Common myeloid progenitor, CD34-positive (primary cell): ENCODE measurements around the gene ANKS4B.

Experiments used
- CTCF ChIA-PET: fragments of 350-600 bp; sonication (Branson Sonifier 250); formaldehyde crosslinking; loops from one replicate; lab custom pipeline; 2021; ENCODE audit warnings: antibody characterized with exemption; lab: Charles Lee
- POLR2A ChIA-PET: fragments of 350-600 bp; sonication (Branson Sonifier 250); formaldehyde crosslinking; loops from one replicate; lab custom pipeline; 2021; ENCODE audit warnings: antibody characterized with exemption; lab: Charles Lee
- DNase-seq, 3 donors: peaks; one replicate each; pipeline versions ENCODE4 v3.0.0 to v3.0.0-alpha.2; 2013
- H3K27ac ChIP-seq, 2 experiments: 1 replicate in 1 of 2; 2 replicates in 1 of 2; pipeline ENCODE4 v1.7.0; 2013; ENCODE audit warnings: inconsistent platforms in 2 of 2, low read length in 2 of 2, mild to moderate bottlenecking in 2 of 2, low read depth in 1 of 2, moderate library complexity in 1 of 2; ENCODE audit not compliant: severe bottlenecking in 2 of 2, insufficient read depth in 1 of 2, poor library complexity in 1 of 2
- H3K27me3 ChIP-seq, 5 experiments: replicated peaks in 2 of 5; 1 replicate in 3 of 5; 2 replicates in 2 of 5; pipeline versions ENCODE4 v1.6.1 to v1.7.0; 2013; ENCODE audit warnings: low read length in 4 of 5, mild to moderate bottlenecking in 2 of 5, moderate library complexity in 2 of 5, inconsistent platforms in 1 of 5; ENCODE audit not compliant: insufficient read depth in 5 of 5, control insufficient read depth in 4 of 5
- H3K36me3 ChIP-seq, 4 experiments: 1 replicate in 2 of 4; 2 replicates in 2 of 4; pipeline versions ENCODE4 v1.6.1 to v1.7.0; 2013; ENCODE audit warnings: low read length in 3 of 4, control low read depth in 1 of 4, mild to moderate bottlenecking in 1 of 4; ENCODE audit not compliant: control insufficient read depth in 4 of 4, insufficient read depth in 4 of 4
- H3K4me1 ChIP-seq, 4 experiments: 1 replicate in 3 of 4; 2 replicates in 1 of 4; pipeline versions ENCODE4 v1.6.1 to v1.7.1; 2013; ENCODE audit warnings: low read length in 3 of 4, mild to moderate bottlenecking in 3 of 4, control low read depth in 1 of 4, inconsistent platforms in 1 of 4, moderate library complexity in 1 of 4; ENCODE audit not compliant: control insufficient read depth in 4 of 4, insufficient read depth in 4 of 4; ENCODE audit errors: control extremely low read depth in 1 of 4
- H3K4me3 ChIP-seq, 7 experiments: 1 replicate in 4 of 7; 2 replicates in 3 of 7; pipeline versions ENCODE4 v1.5.1 to v1.7.0; 2013; ENCODE audit warnings: mild to moderate bottlenecking in 7 of 7, low read length in 6 of 7, moderate library complexity in 6 of 7, inconsistent platforms in 2 of 7, low read depth in 2 of 7, control low read depth in 1 of 7; ENCODE audit not compliant: insufficient read depth in 4 of 7, control insufficient read depth in 1 of 7; ENCODE audit errors: extremely low read depth in 1 of 7
- H3K9me3 ChIP-seq, 5 experiments: 1 replicate in 4 of 5; 2 replicates in 1 of 5; pipeline versions ENCODE4 v1.6.1 to v1.7.1; 2013; ENCODE audit warnings: low read length in 4 of 5, mild to moderate bottlenecking in 2 of 5, inconsistent platforms in 1 of 5, low read depth in 1 of 5, moderate library complexity in 1 of 5; ENCODE audit not compliant: control insufficient read depth in 4 of 5, insufficient read depth in 2 of 5; ENCODE audit errors: control extremely low read depth in 1 of 5
- WGBS: methylation state at CpG from one replicate; pipeline ENCODE4 v1.1.5; 2013; ENCODE audit not compliant: insufficient coverage; 5-methylcytosine and 5-hydroxymethylcytosine counted together

The ANKS4B gene

GRCh38 chr16:21199607-21200218, 33.8 kb upstream of the ANKS4B start:
- Histone ChIP-seq H3K36me3 (no peaks in the 10 kb centered on the region), H3K9me3 (no peaks in the 10 kb centered on the region), H3K4me1 (peaks cover 0 to 13% (median 1%) of the 10 kb centered on the region in 4 experiments), H3K27me3 (peaks cover 0 to 19% (median 2%) of the 10 kb centered on the region in 5 experiments), H3K27ac (no peak overlapping the region), H3K4me3 (no peak overlapping the region)
- DNase-seq, result no peak
- WGBS, result 96% methylated on average over 4 of the region's 5 CpGs
- ChIA-PET POLR2A (no interaction called here), CTCF (interaction anchor here (1.1 to 3.0 kb wide), 3 partner anchors 9 to 12 kb away, joined by 4 to 11 read pairs (median 5); no protein-coding TSS in a partner anchor)

- CTCF ChIA-PET, result no interaction called here
- H3K27me3 ChIP-seq, result peaks cover 0 to 13% (median 2%) of the 10 kb centered on the region in 5 experiments
Measured at GRCh38 chr16:21203155-21203797, 30.2 kb upstream of the ANKS4B start.

GRCh38 chr16:21205303-21205702, 28.2 kb upstream of the ANKS4B start:
- CTCF ChIA-PET, result no interaction called here
- no peaks in the 10 kb centered on the region for H3K9me3 ChIP-seq

More at GRCh38 chr16:21203155-21203797, 30.2 kb upstream of the ANKS4B start:
- 40% methylated on average over 7 of the region's 7 CpGs for WGBS
- Histone ChIP-seq H3K9me3 (no peaks in the 10 kb centered on the region), H3K27ac (no peak overlapping the region), H3K4me1 (peaks cover 0 to 4% (median 0%) of the 10 kb centered on the region in 4 experiments), H3K36me3 (no peaks in the 10 kb centered on the region), H3K4me3 (no peak overlapping the region)
- DNase-seq, result no peak
- POLR2A ChIA-PET, result no interaction called here

GRCh38 chr16:21206550-21206949, 26.9 kb upstream of the ANKS4B start:
- H3K36me3 ChIP-seq, result no peaks in the 10 kb centered on the region
- no peak for DNase-seq
- H3K4me3 ChIP-seq, result no peak overlapping the region
- ChIA-PET CTCF (no interaction called here), POLR2A (no interaction called here)
- H3K4me1 ChIP-seq, result peaks cover 0 to 7% (median 0%) of the 10 kb centered on the region in 4 experiments
- no peaks in the 10 kb centered on the region for H3K9me3 ChIP-seq
- peaks cover 0 to 10% (median 0%) of the 10 kb centered on the region in 5 experiments for H3K27me3 ChIP-seq
- H3K27ac ChIP-seq, result no peak overlapping the region
- 97% methylated on average over 4 of the region's 4 CpGs for WGBS

More at GRCh38 chr16:21205303-21205702, 28.2 kb upstream of the ANKS4B start:
- POLR2A ChIA-PET, result no interaction called here
- peaks cover 0 to 4% (median 0%) of the 10 kb centered on the region in 4 experiments for H3K4me1 ChIP-seq
- H3K27ac ChIP-seq, result no peak overlapping the region
- no peak overlapping the region for H3K4me3 ChIP-seq
- no peaks in the 10 kb centered on the region for H3K36me3 ChIP-seq
- no peak for DNase-seq
- H3K27me3 ChIP-seq, result peaks cover 0 to 6% (median 0%) of the 10 kb centered on the region in 5 experiments

GRCh38 chr16:21208446-21209230, 24.9 kb upstream of the ANKS4B start:
- no peaks in the 10 kb centered on the region for H3K9me3 ChIP-seq
- 83% methylated on average over 2 of the region's 2 CpGs for WGBS
- H3K27ac ChIP-seq, result no peak overlapping the region
- H3K27me3 ChIP-seq, result peaks cover 0 to 7% (median 4%) of the 10 kb centered on the region in 5 experiments
- no peaks in the 10 kb centered on the region for H3K36me3 ChIP-seq
- H3K4me3 ChIP-seq, result no peak overlapping the region
- DNase-seq, result no peak
- ChIA-PET POLR2A (no interaction called here), CTCF (no interaction called here)
- peaks cover 0 to 4% (median 0%) of the 10 kb centered on the region in 4 experiments for H3K4me1 ChIP-seq

- no peaks in the 10 kb centered on the region for H3K9me3 ChIP-seq
- DNase-seq, result no peak
- 3% methylated on average over 3 of the region's 5 CpGs for WGBS
- no peaks in the 10 kb centered on the region for H3K36me3 ChIP-seq
- ChIA-PET POLR2A (no interaction called here), CTCF (no interaction called here)
- H3K27ac ChIP-seq, result no peak within 1 kb of the TSS
- no peak within 1 kb of the TSS for H3K4me3 ChIP-seq
- H3K27me3 ChIP-seq, result peaks cover 0 to 10% (median 4%) of the 10 kb centered on the region in 5 experiments
- H3K4me1 ChIP-seq, result peaks cover 0 to 4% (median 0%) of the 10 kb centered on the region in 4 experiments
Measured at GRCh38 chr16:21211486-21211885, 22.0 kb upstream of the ANKS4B start, which contains the start of gene ZP2. ZP2 (minus strand) TSS chr16:21211574; CDS start chr16:21211547, 27 bp downstream.
